ENCODE measurements around the gene COMMD4. TPM values are rescaled to one million over a fixed set of nuclear protein-coding genes. Genes with fewer than 3 reads are reported as not detected.

Gene COMMD4
- total RNA-seq, 1 donor from 2014 or later: 161 TPM

DNA sequence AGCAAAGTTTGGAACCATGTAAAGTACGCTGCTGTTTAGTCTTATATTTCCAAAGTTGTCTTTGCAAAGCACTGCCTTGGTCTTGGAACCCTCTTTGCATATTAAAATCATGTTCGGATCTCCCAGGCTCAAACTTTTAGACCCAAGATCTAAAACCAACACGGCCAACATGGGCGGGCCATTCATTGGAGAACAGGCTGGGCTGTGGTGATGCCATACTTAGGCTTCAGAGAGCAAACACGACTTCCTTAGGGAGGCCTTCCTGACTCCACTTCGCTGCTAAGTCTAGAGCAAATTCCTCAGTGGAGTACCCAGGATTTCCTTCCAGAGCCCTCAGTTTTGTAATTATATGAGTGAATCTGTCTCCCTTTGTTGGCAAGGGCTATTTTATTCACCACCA, 29.0 kb downstream of the COMMD4 start:
- DNase-seq (ENCODE audit: low read depth, low spot score): no peak
- Mint-ChIP-seq H3K9me3 (no peaks in the 10 kb centered on the region), H3K27ac (ENCODE audit: unreplicated experiment) (no peak overlapping the region), H3K27me3 (ENCODE audit: low read depth) (no peaks in the 10 kb centered on the region), H3K36me3 (ENCODE audit: low read depth) (peaks cover 3% of the 10 kb centered on the region), H3K4me1 (peaks cover 19% of the 10 kb centered on the region), H3K4me3 (no peak overlapping the region)
- TF ChIP-seq, protein P1, sequence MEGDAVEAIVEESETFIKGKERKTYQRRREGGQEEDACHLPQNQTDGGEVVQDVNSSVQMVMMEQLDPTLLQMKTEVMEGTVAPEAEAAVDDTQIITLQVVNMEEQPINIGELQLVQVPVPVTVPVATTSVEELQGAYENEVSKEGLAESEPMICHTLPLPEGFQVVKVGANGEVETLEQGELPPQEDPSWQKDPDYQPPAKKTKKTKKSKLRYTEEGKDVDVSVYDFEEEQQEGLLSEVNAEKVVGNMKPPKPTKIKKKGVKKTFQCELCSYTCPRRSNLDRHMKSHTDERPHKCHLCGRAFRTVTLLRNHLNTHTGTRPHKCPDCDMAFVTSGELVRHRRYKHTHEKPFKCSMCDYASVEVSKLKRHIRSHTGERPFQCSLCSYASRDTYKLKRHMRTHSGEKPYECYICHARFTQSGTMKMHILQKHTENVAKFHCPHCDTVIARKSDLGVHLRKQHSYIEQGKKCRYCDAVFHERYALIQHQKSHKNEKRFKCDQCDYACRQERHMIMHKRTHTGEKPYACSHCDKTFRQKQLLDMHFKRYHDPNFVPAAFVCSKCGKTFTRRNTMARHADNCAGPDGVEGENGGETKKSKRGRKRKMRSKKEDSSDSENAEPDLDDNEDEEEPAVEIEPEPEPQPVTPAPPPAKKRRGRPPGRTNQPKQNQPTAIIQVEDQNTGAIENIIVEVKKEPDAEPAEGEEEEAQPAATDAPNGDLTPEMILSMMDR (conservative IDR thresholded peaks at IDR 0.05): no peak

DNA sequence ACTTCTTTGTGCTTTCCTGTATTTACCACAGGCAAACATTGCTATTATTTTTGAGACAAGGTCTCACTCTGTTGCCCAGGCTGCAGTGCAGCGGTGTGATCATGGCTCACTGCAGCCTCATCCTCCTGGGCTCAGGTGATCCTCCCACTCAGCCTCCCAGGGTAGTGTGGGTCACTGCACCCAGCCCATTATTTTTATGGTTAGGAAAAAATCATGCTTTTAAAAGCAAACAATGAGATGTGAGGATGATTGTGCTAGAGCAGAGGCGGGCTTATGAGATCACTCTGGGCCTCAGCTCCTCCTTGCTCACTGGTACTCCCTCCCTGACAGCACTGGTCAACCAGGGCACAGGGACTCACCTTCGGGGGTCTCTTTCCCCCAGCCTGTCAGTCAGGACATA, 30.3 kb downstream of the COMMD4 start:
- TF ChIP-seq, protein P1 (conservative IDR thresholded peaks at IDR 0.05): no peak
- H3K36me3 Mint-ChIP-seq (ENCODE audit: low read depth): peaks cover 6% of the 10 kb centered on the region
- H3K9me3 Mint-ChIP-seq: no peaks in the 10 kb centered on the region
- no peak overlapping the region for H3K27ac Mint-ChIP-seq (ENCODE audit: unreplicated experiment)
- H3K4me3 Mint-ChIP-seq: no peak overlapping the region
- H3K27me3 Mint-ChIP-seq (ENCODE audit: low read depth): no peaks in the 10 kb centered on the region
- no peak for DNase-seq (ENCODE audit: low read depth, low spot score)
- H3K4me1 Mint-ChIP-seq: peaks cover 20% of the 10 kb centered on the region

DNA sequence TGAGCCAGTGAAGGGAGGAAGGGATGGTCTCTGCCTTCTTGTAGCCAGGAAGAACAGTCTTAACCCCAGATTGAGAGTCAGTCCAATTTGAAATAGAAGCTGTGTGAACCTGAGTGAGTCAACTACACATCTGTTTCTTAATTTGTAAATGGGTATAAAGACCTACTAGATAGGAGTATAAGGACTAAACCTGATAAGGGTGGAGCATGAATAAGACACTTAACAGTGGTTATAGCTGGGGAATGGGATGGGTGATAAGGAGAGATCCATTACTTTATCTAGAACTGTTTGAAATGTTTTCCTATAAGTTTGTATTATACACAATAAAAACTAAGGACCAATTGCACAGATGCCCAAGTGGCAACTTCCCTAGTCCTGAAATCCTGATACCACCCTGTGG, 31.1 kb downstream of the COMMD4 start:
- H3K36me3 Mint-ChIP-seq (ENCODE audit: low read depth): peaks cover 6% of the 10 kb centered on the region

DNA sequence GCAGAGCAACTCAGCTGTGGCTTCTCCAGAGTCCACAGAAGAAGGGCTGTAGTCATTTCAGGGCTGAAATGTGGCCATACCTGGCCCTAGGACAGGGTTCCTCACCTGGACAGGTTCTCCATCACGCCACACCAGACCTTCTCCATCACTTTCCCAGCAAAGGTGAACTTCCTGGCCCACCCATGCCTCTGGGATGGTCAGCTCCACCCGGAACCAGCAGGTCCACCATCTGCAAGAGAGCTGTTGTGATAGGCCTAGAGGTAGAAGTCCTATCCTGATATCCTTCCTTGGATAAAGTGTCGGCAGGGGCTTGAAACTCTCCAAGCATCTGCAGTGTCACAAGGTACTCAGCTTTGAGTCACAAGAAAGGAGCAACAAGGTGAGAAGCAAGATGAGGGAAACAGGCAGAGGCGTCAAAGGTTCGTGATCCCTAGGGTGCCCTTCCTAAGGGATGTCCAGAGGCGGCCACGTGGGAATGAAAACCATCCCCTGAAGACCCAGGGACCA, 31.6 kb downstream of the COMMD4 start:
- peaks cover 6% of the 10 kb centered on the region for H3K36me3 Mint-ChIP-seq (ENCODE audit: low read depth)
- H3K4me3 Mint-ChIP-seq: peak overlapping the region; percentile 98
- peaks cover 20% of the 10 kb centered on the region for H3K4me1 Mint-ChIP-seq
- DNase-seq (ENCODE audit: low read depth, low spot score): no peak
- H3K27ac Mint-ChIP-seq (ENCODE audit: unreplicated experiment): peak overlapping the region; percentile 64
- H3K9me3 Mint-ChIP-seq: no peaks in the 10 kb centered on the region
- TF ChIP-seq, protein P1 (conservative IDR thresholded peaks at IDR 0.05): no peak
- no peaks in the 10 kb centered on the region for H3K27me3 Mint-ChIP-seq (ENCODE audit: low read depth)

More for the DNA sequence above, 31.1 kb downstream of the COMMD4 start:
- TF ChIP-seq, protein P1 (conservative IDR thresholded peaks at IDR 0.05): no peak
- DNase-seq (ENCODE audit: low read depth, low spot score): no peak
- Mint-ChIP-seq H3K9me3 (no peaks in the 10 kb centered on the region), H3K4me3 (peak overlapping the region; percentile 73), H3K27me3 (ENCODE audit: low read depth) (no peaks in the 10 kb centered on the region), H3K27ac (ENCODE audit: unreplicated experiment) (peak overlapping the region; percentile 12), H3K4me1 (peaks cover 20% of the 10 kb centered on the region)

DNA sequence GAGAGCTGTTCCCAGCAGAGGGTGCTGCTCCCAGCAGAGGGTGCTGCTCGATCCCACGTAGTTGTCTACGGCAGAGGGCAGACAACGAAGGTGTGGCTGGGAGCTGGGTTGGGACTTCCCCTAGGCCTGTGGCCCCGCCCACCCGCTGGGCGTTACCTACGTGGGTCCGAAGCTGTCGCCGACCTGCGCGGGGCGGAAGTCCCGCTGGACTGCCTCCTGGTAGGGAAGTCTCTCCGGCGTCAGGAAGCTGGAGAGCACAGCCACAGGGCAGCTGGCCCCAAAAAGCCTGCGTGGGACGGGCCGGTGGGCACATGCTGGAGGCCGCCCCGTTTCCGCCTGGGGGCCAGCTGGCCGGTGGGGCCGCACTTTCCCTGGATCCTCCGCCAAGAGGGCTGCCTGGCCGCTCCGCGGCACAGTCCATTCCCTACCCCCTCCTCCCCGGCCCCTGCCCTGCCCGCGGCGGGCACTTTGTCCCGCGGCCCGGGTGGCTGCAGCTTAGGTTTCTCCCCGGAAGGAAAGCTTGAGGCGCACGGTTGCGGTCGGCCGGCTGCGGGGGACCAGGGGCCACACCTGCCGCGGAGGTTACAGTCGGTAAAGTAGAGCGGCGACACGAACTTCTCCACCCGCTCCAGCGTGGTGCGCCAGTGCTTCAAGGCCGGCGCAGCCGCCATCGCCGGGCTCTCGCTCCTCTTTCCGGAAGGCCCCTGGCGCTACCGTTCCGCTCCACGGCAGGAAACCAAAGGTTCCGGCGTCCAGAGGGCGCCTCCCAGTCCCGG, 32.2 kb downstream of the COMMD4 start, which contains the start of gene MAN2C1:
TSS of gene MAN2C1 (minus strand) at position 695 of the 776 bp plus-strand sequence. CDS start at position 671, 24 bp downstream.
- DNase-seq (ENCODE audit: low read depth, low spot score): peak; percentile 83
- Mint-ChIP-seq H3K36me3 (ENCODE audit: low read depth) (peaks cover 10% of the 10 kb centered on the region), H3K27me3 (ENCODE audit: low read depth) (no peaks in the 10 kb centered on the region), H3K27ac (ENCODE audit: unreplicated experiment) (peak within 1 kb of the TSS; percentile 97), H3K4me1 (peaks cover 20% of the 10 kb centered on the region), H3K4me3 (peak within 1 kb of the TSS; percentile 98), H3K9me3 (no peaks in the 10 kb centered on the region)
- TF ChIP-seq, protein P1 (conservative IDR thresholded peaks at IDR 0.05): peak; percentile 75

All from neural crest cell (in vitro differentiated cells).